H9 (cell line): ENCODE results near the gene HERPUD2. TPM values are rescaled to one million over a fixed set of nuclear protein-coding genes. Genes with fewer than 3 reads are reported as not detected.

Source experiments
- DNase-seq: peaks from one replicate; pipeline ENCODE4 v3.0.0-alpha.2; 2017
- H2AFZ ChIP-seq: one replicate; pipeline ENCODE4 v1.6.1; 2013; ENCODE audit warnings: mild to moderate bottlenecking, low read length, control low read depth, moderate library complexity
- H2AK5ac ChIP-seq: 2 replicates; pipeline ENCODE4 v1.6.1; 2013; ENCODE audit warnings: low read length, control low read depth, mixed read lengths; ENCODE audit not compliant: insufficient read length
- H2BK120ac ChIP-seq: one replicate; pipeline ENCODE4 v1.6.1; 2013; ENCODE audit warnings: low read depth, mild to moderate bottlenecking, low read length, control low read depth, inconsistent platforms; ENCODE audit not compliant: poor library complexity, severe bottlenecking
- H2BK12ac ChIP-seq: 2 replicates; pipeline ENCODE4 v1.6.1; 2013; ENCODE audit warnings: low read length, control low read depth, mixed read lengths, low read depth; ENCODE audit not compliant: insufficient read length
- H2BK15ac ChIP-seq: 2 replicates; pipeline ENCODE4 v1.6.1; 2013; ENCODE audit warnings: low read depth, low read length, control low read depth
- H2BK20ac ChIP-seq: one replicate; pipeline ENCODE4 v1.6.1; 2013; ENCODE audit warnings: low read depth, mild to moderate bottlenecking, low read length, control low read depth, inconsistent platforms; ENCODE audit not compliant: poor library complexity, severe bottlenecking
- H2BK5ac ChIP-seq: 2 replicates; pipeline ENCODE4 v1.6.1; 2013; ENCODE audit warnings: low read length, control low read depth, mixed read lengths; ENCODE audit not compliant: insufficient read length
- H3K14ac ChIP-seq: 2 replicates; pipeline ENCODE4 v1.6.1; 2013; ENCODE audit warnings: low read length, control low read depth; ENCODE audit not compliant: insufficient read depth
- H3K18ac ChIP-seq: 2 replicates; pipeline ENCODE4 v1.6.1; 2013; ENCODE audit warnings: low read depth, mild to moderate bottlenecking, mixed read lengths, low read length, control low read depth; ENCODE audit not compliant: insufficient read length
- H3K23ac ChIP-seq: 2 replicates; pipeline ENCODE4 v1.6.1; 2013; ENCODE audit warnings: low read length, control low read depth, mixed read lengths, low read depth; ENCODE audit not compliant: insufficient read length
- H3K23me2 ChIP-seq: 2 replicates; pipeline ENCODE4 v1.6.1; 2013; ENCODE audit warnings: low read depth, mild to moderate bottlenecking, mixed read lengths, low read length, control low read depth; ENCODE audit not compliant: insufficient read length, poor library complexity, severe bottlenecking
- H3K27ac ChIP-seq: 2 replicates; pipeline ENCODE4 v1.5.1; 2013; ENCODE audit warnings: low read length, control low read depth, mixed read lengths, low read depth; ENCODE audit not compliant: insufficient read length
- H3K27me3 ChIP-seq: 2 replicates; pipeline ENCODE4 v1.6.1; 2013; ENCODE audit warnings: low read length, control low read depth, inconsistent platforms; ENCODE audit not compliant: insufficient read depth
- H3K4ac ChIP-seq: 2 replicates; pipeline ENCODE4 v1.6.1; 2013; ENCODE audit warnings: low read depth, mild to moderate bottlenecking, control low read depth, inconsistent platforms, low read length, moderate library complexity
- H3K4me1 ChIP-seq: 2 replicates; pipeline ENCODE4 v1.6.1; 2013; ENCODE audit warnings: low read length, control low read depth, inconsistent platforms; ENCODE audit not compliant: insufficient read depth
- H3K4me2 ChIP-seq: 2 replicates; pipeline ENCODE4 v1.6.1; 2013; ENCODE audit warnings: low read length, control low read depth, mixed read lengths; ENCODE audit not compliant: insufficient read length, insufficient read depth
- H3K56ac ChIP-seq: 2 replicates; pipeline ENCODE4 v1.6.1; 2013; ENCODE audit warnings: low read depth, mild to moderate bottlenecking, mixed read lengths, low read length, control low read depth; ENCODE audit not compliant: insufficient read length
- H3K79me1 ChIP-seq: 2 replicates; pipeline ENCODE4 v1.6.1; 2013; ENCODE audit warnings: low read depth, mild to moderate bottlenecking, moderate library complexity, low read length, control low read depth, inconsistent platforms; ENCODE audit not compliant: insufficient read depth, poor library complexity, severe bottlenecking
- H3K79me2 ChIP-seq: 2 replicates; pipeline ENCODE4 v1.6.1; 2013; ENCODE audit warnings: low read length, control low read depth, inconsistent platforms; ENCODE audit not compliant: insufficient read depth
- H3K9ac ChIP-seq: 2 replicates; pipeline ENCODE4 v1.6.1; 2013; ENCODE audit warnings: low read length, control low read depth, mixed read lengths; ENCODE audit not compliant: insufficient read length; ENCODE audit errors: extremely low read depth
- H3K9me3 ChIP-seq: one replicate; pipeline ENCODE4 v1.6.1; 2013; ENCODE audit warnings: low read depth, low read length, inconsistent platforms; ENCODE audit not compliant: control insufficient read depth
- H3T11ph ChIP-seq: one replicate; pipeline ENCODE4 v1.6.1; 2013; ENCODE audit warnings: mild to moderate bottlenecking, low read length, control low read depth, inconsistent platforms
- H4K20me1 ChIP-seq: one replicate; pipeline ENCODE4 v1.6.1; 2013; ENCODE audit not compliant: control insufficient read depth, insufficient read length, insufficient read depth
- H4K5ac ChIP-seq: 2 replicates; pipeline ENCODE4 v1.6.1; 2013; ENCODE audit warnings: low read depth, mild to moderate bottlenecking, mixed read lengths, low read length, control low read depth; ENCODE audit not compliant: insufficient read length
- H4K8ac ChIP-seq: replicated peaks from 2 replicates; pipeline ENCODE4 v1.6.1; 2013; ENCODE audit warnings: low read length, control low read depth, mixed read lengths, low read depth; ENCODE audit not compliant: insufficient read length
- H4K91ac ChIP-seq: 2 replicates; pipeline ENCODE4 v1.6.1; 2013; ENCODE audit warnings: low read depth, mild to moderate bottlenecking, moderate library complexity, mixed read lengths, low read length, control low read depth; ENCODE audit not compliant: insufficient read length
- H3K27ac Mint-ChIP-seq, 3 experiments: 2 replicates in 2 of 3; 3 replicates in 1 of 3; pipeline ENCODE4 v1.8.0; 2020 to 2021; ENCODE audit warnings: mixed read lengths in 3 of 3, mild to moderate bottlenecking in 1 of 3, moderate library complexity in 1 of 3
- H3K27me3 Mint-ChIP-seq: 2 replicates; pipeline ENCODE4 v1.8.0; 2021; ENCODE audit warnings: low read depth, mild to moderate bottlenecking, moderate library complexity, mixed read lengths
- H3K36me3 Mint-ChIP-seq, 3 experiments: 2 replicates in 2 of 3; 3 replicates in 1 of 3; pipeline ENCODE4 v1.8.0; 2020 to 2021; ENCODE audit warnings: low read depth in 3 of 3, mixed read lengths in 3 of 3; ENCODE audit not compliant: insufficient read depth in 1 of 3
- H3K4me1 Mint-ChIP-seq, 2 experiments: 2 replicates each; pipeline ENCODE4 v1.8.0; 2020; ENCODE audit warnings: mixed read lengths in 2 of 2
- H3K4me3 Mint-ChIP-seq, 2 experiments: 2 replicates in 1 of 2; 3 replicates in 1 of 2; pipeline ENCODE4 v1.8.0; 2020 to 2021; ENCODE audit warnings: mild to moderate bottlenecking in 2 of 2, mixed read lengths in 2 of 2, moderate library complexity in 1 of 2
- H3K9me3 Mint-ChIP-seq, 2 experiments: 2 replicates in 1 of 2; 3 replicates in 1 of 2; pipeline ENCODE4 v1.8.0; 2020; ENCODE audit warnings: mild to moderate bottlenecking in 2 of 2, mixed read lengths in 2 of 2, moderate library complexity in 1 of 2
- WGBS: extraction: QIAGEN DNeasy Blood & Tissue Kit; methylation state at CpG from one replicate; pipeline ENCODE4 v1.1.7; 2013; ENCODE audit warnings: missing lambda C conversion rate, low lambda C conversion rate, mixed read lengths; ENCODE audit not compliant: insufficient read length; ENCODE audit errors: extremely low coverage; 5-methylcytosine and 5-hydroxymethylcytosine counted together
- total RNA-seq: library from RNA; stranded (reverse); gene quantifications from 2 replicates; pipeline ENCODE4 v1.2.1, GENCODE V29; 2021
- TF ChIP-seq, protein P1 (sequence below): fragments of 200-600 bp; sonication (generic); conservative IDR thresholded peaks from 3 replicates; pipeline ENCODE4 v1.8.0; 2021; ENCODE audit warnings: antibody characterized with exemption, mild to moderate bottlenecking

The HERPUD2 gene
- total RNA-seq, 1 experiment from 2014 or later: 17.0 TPM

GRCh38 chr7:35593899-35594298, 101.0 kb downstream of the HERPUD2 start:
- H3K4me2 ChIP-seq: no peak overlapping the region
- peak; percentile 76 for DNase-seq
- H3K79me1 ChIP-seq: no peaks in the 10 kb centered on the region
- H2BK20ac ChIP-seq: no peak overlapping the region
- H3K4ac ChIP-seq: no peak overlapping the region
- no peak overlapping the region for H2BK12ac ChIP-seq
- no peak overlapping the region for H2AK5ac ChIP-seq
- no peak overlapping the region for H3K14ac ChIP-seq
- no peaks in the 10 kb centered on the region for H3K9me3 ChIP-seq
- no peak overlapping the region for H4K8ac ChIP-seq
- no peak overlapping the region for H2BK5ac ChIP-seq
- no peaks in the 10 kb centered on the region for H4K20me1 ChIP-seq
- no peak overlapping the region for H3K9ac ChIP-seq
- H3K18ac ChIP-seq: no peak overlapping the region
- no peaks in the 10 kb centered on the region for H3K4me1 ChIP-seq
- H3K23me2 ChIP-seq: no peaks in the 10 kb centered on the region
- H3K56ac ChIP-seq: no peak overlapping the region
- H2AFZ ChIP-seq: no peak overlapping the region
- H3K27me3 ChIP-seq: no peaks in the 10 kb centered on the region
- no peaks in the 10 kb centered on the region; a peak in 1 of 5 replicates for H3K9me3 Mint-ChIP-seq
- H3K4me1 Mint-ChIP-seq: peaks cover 12 to 17% of the 10 kb centered on the region in 2 experiments
- H3K27ac Mint-ChIP-seq: no peak overlapping the region
- H3K4me3 Mint-ChIP-seq: no peak overlapping the region
- H3K27ac ChIP-seq: no peak overlapping the region
- H2BK120ac ChIP-seq: no peak overlapping the region
- H2BK15ac ChIP-seq: no peak overlapping the region
- TF ChIP-seq, protein P1, sequence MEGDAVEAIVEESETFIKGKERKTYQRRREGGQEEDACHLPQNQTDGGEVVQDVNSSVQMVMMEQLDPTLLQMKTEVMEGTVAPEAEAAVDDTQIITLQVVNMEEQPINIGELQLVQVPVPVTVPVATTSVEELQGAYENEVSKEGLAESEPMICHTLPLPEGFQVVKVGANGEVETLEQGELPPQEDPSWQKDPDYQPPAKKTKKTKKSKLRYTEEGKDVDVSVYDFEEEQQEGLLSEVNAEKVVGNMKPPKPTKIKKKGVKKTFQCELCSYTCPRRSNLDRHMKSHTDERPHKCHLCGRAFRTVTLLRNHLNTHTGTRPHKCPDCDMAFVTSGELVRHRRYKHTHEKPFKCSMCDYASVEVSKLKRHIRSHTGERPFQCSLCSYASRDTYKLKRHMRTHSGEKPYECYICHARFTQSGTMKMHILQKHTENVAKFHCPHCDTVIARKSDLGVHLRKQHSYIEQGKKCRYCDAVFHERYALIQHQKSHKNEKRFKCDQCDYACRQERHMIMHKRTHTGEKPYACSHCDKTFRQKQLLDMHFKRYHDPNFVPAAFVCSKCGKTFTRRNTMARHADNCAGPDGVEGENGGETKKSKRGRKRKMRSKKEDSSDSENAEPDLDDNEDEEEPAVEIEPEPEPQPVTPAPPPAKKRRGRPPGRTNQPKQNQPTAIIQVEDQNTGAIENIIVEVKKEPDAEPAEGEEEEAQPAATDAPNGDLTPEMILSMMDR: peak; percentile 83
- no peak overlapping the region for H3T11ph ChIP-seq
- H3K36me3 Mint-ChIP-seq: no peaks in the 10 kb centered on the region
- no peaks in the 10 kb centered on the region for H3K27me3 Mint-ChIP-seq
- no peak overlapping the region for H4K91ac ChIP-seq
- WGBS: no CpG with 5 or more reads among the region's 8 CpGs
- no peak overlapping the region for H4K5ac ChIP-seq
- H3K79me2 ChIP-seq: no peaks in the 10 kb centered on the region
- no peak overlapping the region for H3K23ac ChIP-seq
